ENCODE results near the gene B3GNT5.
"Not testable (repeated sequence)": the region's sequence is repeated elsewhere in the genome, so short reads cannot be mapped to it uniquely, and the experiment has no call there.

B3GNT5 gene, protein sequence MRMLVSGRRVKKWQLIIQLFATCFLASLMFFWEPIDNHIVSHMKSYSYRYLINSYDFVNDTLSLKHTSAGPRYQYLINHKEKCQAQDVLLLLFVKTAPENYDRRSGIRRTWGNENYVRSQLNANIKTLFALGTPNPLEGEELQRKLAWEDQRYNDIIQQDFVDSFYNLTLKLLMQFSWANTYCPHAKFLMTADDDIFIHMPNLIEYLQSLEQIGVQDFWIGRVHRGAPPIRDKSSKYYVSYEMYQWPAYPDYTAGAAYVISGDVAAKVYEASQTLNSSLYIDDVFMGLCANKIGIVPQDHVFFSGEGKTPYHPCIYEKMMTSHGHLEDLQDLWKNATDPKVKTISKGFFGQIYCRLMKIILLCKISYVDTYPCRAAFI

DNA sequence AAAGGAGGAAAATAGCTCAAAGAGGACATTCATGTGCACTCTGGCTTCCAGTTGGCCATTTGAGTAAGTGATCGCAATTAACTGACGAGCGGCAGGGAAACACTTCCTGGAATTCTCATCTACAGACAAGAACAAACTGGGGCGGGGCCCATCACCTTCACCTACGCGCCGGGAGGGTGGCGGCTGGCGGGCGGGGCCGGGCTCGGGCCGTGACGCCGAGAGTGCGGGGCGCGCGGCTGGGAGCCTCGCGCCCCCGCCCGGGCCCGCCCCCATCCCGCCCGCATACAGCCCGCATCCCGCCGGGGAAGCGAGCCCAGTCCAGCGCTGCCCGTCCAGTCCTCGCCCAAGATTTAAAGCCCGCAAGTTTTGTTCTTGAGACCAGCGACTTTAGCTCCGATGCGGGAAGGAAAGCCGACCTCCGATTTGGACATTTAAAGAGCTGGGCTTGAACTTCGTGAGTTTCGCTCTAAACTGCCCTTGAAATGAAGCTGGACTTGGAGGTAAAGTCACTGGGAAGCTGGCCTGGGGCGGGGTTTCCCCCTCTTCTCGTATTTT lies at the start of gene B3GNT5:
B3GNT5 (plus strand) TSS at position 281 of the 555 bp plus-strand sequence. CDS start 16,546 bp downstream, outside the sequence.
- DNase-seq = no peak

DNA sequence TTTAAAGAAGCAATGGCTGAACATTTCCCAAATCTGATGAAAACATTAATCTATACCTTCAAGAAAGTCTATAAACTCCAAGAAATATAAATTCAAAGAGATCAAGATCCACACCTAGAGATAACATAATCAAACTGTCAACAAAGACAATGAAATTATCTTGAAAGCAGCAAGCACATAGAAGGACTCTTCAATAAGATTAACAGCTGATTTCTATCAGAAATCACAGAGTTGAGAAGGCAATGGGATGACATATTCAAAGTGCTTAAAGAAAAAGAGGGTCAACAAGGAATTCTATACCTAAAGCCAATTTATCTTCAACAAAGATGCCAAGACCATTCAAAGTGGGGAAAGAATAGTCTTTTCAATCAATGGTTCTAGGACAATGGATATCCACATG lies 49.4 kb upstream of the B3GNT5 start:
- no peak for DNase-seq

DNA sequence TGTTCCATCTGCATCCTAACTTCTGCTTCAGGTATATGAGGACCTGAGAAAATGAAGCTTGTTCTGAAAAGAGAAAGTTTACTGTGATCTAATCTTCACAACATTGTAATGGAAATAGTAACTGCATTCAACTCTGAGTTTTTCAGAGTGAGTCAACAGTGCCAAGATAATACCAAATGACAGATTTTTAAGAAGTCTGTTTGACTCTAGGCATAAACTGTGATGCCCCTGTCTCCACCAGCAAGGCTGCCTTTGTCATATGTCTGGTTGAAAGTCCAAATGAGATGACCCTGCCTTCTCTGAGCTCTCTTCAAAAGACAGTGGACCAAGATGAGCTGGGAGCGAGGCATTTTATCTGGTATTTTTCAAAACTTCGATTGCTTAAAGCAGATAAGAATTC lies 44.8 kb upstream of the B3GNT5 start:
- no peak for DNase-seq

DNA sequence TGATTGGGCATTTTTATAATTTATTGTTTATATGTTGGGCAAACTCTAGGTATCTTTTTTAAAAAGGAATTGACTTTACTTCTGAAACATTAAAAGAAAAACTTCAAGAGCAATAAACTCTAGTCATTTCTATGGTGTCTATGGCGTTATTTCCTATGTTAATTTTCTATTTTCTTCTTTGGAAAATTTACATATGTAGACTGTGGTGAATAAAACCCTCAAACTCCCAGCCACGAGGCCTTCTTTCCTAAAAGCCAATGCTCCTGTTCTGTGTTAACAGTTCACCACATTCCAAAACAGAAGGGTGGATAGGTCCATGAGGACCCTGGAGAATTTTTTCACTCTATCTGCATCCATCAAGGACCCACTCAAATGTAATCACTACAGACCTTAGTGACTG lies 44.3 kb upstream of the B3GNT5 start:
- no peak for DNase-seq

DNA sequence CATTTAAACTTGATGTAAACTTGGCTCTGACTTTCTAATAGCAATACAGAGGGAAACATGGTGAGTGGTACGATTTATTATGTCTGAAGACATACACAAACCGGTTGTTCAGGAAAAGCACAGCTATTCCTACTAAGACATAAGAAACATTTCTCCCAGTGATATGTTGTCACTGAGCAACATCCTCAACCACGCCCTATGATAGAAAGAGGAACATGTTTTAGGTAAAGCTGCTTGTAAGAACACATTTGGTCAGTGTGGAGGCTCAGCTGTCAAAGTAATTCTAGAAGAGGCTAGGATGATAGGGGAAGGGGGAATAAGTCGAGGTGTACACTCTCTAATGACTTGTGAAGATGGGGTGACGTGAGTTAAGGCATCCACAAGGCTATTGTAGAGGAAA lies 42.7 kb upstream of the B3GNT5 start:
- DNase-seq = no peak

DNA sequence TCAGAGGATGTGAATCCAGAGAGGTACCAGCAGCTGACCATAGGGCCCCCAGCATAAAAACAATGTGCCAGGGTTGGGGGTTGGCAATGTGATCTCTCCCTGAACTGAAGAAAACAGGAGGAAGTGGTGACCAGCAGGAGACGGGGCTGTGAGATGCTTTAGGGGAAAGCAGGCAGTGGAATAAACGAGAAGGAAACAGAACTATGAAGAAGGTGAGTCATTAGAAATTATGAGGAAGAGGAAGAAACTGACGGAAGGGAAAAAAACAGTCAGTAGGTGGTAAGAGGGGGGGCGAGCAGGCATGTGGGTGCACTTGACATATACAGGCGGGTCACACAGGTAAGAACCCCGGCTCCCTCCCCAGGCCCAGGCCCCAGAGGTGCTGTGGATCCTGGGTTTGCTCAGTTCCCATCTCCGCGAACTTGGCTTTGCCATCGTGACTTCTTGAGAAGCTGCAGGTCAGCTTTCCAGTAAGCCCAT lies 42.2 kb upstream of the B3GNT5 start:
- peak; percentile 10 for DNase-seq

DNA sequence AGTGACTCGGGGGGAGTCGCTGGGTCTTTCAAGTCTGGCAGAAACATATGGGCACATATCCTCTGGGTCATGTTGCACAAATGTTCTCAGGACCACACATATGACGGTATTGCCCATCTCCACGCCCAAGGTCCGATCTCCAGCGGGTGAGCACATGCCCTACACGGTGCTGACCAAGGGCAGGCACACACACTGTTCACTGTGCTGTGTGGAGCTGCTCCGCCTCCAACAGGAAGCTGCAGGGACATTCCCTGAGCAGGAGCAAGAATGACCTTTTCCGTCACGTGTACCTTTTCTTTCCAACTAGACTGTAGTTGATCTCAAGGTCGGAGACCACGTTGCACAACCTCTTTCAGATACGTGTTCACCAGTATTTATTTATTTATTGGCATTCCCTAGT lies 41.7 kb upstream of the B3GNT5 start:
- no peak for DNase-seq

DNA sequence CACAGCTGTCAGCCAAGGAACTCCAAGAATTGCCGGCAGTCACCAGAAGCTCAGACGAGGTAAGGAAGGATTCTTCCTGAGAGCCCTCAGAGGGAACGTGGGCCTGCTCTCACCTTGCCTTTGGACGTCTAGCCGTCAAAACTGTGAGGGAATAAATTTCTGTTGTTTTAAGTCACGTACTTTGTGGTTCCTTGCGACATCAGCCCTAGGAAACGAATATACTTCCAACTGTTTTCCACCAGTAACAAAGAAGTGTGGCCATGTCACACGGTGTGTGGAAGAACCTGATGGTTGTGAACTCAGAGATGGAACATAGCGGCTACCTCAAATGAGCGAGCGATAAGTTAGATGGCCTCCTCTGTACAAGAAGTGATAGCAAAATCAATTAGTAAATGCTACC lies 41.0 kb upstream of the B3GNT5 start:
- DNase-seq = no peak

DNA sequence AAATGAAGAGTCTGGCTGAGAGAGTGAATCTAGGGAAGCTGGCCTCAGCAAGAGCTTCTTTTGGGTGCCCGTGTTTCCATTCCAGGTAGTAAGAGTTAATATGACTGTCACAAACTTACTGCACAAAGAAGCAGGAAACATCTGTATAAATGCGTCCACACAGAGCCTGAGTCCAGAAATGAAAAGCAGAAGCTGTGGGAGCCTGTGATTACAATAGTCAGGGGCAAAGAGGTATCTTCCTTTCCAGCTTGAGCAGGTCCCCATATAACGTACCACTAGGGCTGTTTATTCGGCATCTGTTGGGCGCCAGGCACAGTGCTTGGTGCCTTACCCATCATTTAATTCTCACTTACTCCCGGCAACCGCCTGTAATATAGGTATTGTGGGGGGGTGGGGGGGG lies 40.5 kb upstream of the B3GNT5 start:
- DNase-seq = peak; percentile 22

DNA sequence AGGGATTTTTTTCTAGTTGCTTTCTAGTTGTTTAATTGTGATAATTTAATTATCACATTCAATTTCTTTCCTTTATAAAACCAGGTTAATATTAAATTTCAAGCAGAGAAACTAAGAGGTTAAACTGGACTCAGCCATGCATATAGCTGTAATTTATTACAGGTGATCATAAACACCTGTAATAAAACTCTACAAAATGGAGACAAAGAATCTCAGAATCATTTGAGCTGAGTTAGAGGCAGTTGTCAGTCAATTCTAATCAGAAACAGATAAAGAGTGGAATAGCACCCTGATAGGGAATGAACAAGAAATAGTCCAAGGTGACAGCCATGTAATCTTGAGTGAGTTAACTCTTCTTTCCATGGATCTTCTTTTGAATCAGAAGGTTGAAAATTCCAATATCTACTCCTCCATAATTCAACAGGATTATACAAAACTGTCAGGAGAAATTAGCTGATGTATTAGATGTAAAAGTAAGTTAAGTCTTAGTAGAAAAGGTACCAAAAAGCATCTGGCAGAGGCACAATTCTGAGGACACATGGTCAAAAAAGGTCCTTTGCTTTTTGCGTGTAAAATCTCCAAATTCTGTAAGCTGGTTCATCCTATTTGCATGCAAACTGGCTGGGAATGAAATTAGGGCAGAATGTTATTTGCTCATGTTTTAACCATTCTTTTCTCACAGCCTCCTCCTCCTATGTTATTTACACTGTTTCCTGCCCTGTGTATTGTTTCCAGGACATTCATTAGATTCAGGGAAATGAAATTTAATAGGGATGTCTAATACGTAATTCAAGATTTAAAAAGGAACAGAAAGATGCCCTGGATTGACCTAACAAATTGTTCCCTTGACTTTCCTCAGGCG lies 39.4 kb upstream of the B3GNT5 start:
- no peak for DNase-seq

DNA sequence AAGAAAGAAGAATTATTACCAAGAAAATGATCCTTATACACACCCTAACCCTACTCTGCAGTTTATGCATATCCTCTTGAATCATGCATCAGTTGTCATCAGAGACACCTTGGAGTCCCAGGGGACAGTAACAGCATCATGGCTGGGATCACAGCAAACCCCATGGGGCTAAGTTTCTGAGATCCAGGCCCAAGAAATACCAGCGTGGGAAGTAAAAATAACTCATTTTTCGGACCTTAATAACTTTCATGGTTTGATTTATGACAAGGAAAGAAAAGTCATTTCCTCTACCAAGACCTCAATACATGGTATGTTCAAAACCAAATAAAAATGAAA lies 38.8 kb upstream of the B3GNT5 start:
- no peak for DNase-seq

DNA sequence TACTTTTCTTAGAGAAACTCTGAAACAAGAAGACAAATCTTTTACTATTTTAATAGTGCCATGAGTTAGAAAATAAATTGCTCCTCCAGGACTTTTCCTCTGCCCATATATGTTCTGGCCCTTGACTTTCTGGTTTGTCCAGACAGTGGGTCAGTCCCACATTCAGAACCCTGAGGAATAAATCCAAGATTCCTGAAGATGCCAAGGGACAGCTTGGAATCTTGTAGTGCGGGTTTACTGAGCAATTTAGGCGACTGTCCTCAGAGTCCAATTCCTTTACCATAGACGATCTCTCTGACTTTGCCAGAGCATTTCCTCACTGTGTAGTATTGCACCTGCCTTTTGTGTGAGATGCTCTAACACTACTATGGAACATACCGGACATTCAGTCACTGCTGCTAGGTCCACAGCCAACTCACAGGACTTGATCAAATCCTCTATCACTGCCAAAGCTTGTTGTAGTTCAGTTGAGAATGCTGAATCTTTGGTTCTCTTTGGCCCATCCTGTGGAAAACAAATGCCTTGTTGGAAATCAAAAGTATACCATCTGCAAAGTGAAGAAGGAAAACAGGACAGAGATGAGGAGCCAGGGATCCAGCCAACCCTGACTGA lies 37.4 kb upstream of the B3GNT5 start:
- no peak for DNase-seq

DNA sequence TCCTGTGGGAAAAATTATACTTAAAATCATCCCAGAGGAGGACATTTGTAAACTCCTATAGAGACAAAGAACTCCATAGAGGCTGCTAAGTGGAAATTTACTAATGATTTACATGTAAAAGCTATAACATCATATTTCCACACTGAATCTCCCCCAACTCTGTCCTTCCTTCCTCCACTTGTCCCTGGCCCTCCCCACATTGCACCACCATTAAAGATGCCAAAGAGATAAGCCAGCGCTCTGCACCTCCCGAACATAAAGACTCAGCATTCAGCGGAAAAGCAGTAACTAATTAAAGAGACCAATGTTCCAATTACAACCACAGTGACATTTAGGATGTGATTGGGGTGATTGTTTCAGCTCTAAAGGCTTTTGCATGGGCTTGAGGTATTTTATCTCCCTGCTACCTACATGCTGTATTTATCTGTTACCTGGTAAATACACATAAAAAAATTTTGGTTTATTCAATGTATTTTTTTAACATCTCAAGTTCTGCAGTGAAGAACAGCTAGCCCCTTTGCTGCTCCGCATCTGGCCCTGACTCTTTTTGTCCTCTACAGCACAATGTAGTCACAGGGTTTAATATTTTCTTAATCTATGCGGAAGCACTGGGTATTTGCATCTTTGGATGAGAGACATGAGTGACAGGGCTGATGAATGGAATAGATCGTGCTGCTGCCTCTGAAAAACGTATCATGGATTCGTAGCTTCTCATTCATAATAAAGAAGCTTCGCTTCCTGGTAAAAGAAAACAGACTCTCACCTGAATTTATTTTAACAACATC lies 35.3 kb upstream of the B3GNT5 start:
- DNase-seq = no peak

DNA sequence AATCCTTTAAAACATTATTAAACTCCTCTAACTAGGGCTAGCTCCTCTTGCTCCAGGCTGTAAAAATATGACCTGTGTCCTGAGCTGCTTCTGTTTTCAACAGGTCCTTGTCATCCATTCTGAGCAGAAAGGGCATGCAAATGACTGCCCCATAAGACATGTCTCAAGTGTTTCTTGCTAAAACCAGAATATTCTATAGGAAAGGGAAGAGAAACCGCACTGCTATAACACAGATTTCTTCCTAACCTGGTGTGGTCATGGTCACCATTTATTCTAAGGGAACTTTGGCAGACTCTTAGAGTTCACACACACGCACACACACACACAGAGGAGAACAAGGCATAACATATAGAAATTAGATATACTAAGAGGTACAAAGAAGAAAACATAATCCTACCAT lies 34.2 kb upstream of the B3GNT5 start:
- DNase-seq = peak; percentile 11

DNA sequence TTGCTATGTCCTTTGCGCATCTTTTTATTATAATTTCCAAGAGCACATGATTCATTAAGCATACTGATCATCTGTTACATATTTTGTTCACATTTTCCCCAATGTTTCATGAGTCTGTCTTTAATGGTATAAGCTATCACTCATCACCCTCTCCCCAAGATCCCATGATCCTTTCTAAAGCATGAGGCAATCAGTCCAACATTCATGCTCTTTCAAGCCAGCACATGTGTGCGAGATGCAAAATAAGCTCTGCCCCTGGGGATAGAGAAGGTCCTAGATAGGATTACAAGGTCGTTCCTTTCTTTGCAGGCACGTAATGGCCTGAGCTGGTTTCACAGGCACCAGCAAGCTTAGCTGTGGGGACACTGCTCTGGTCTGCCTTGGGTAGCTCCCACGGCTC lies 32.2 kb upstream of the B3GNT5 start:
- DNase-seq = no peak

DNA sequence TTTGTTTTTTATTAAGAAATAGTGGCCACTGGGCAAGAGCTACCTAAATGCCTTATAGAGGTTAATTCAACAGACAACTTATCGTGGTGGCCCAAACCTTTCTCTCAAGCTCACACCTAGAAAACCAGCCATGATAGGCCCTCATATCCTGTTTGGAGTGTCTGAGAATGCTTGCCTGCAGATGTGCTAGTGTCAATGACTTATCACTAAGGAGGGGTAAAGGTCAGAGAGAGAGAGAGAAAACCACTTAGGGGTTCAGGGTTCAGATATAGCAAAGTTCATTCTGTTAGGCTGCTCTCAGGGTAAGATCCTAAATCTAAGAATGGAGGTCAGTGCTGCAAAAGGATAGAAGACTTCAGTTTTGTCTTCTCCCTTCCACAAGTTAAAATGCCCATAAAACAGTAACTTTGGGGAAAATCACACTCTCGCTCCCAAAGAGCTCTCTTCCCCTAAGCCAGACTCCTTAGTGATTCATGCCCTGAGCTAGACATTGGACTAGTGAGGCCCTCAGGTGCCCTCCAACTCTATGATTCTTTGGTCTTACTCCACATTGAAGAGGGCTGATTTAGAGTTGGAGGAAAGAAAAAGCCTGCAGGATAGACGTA lies 30.3 kb upstream of the B3GNT5 start:
- DNase-seq = no peak

DNA sequence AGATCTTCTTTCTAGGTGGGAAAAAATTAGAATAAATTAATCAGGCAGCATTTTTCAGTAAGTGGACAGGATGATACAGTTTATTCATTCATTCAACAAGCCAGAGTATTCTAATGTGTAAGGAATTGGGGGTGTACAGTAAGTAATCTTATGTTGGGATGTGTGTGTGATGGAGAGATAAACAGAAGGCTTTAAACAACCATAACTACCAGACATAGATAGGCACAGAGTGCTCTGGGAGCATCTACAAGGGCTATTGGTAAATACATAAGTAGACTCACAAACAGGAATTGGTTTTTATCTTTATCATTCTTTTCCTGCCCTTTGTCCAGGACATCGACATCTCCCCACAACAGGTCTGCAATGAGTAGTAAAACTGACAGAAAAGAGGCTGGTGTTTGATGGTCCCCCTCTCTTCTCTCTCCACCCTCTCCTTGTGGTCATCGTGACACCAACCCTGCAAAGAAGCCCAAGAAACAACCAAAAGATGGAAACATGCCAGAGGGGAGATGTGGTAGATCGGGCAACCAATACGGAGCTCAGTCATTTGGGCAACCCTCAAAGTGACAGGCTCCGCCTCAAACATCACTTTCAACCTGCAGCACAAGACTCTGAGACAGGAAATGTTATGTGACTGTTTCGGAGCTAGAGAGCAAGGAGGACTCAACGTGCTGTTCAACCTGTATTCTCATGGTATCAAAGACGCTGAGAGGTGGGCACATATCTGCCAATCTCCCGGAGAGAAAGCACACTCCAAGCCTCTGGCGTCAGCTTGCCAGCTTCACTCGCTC lies 28.7 kb upstream of the B3GNT5 start:
- no peak for DNase-seq

DNA sequence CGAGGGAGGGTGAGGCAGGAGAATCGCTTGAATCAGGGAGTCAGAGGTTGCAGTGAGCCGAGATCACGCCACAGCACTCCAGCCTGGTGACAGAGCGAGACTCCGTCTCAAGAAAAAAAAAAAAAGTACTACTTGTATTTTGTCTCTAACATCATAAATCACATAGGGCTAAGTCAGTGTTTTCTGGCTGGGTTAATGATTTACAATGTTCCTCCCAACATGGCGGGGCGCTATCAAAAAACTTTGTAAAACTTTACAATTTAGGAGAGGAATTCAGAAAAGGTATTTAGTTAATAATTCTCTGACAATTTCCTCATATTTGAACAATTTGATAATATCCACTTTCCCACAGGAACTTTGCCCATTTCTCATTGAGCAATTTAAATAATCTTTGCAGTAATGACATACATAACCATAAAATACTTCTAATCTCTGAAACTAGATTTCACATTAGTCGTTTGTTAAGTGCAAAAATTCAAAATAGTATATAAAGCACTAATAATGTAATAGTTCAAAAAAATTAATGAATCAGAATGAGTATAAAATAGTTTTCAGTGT lies 26.6 kb upstream of the B3GNT5 start:
- DNase-seq = no peak

DNA sequence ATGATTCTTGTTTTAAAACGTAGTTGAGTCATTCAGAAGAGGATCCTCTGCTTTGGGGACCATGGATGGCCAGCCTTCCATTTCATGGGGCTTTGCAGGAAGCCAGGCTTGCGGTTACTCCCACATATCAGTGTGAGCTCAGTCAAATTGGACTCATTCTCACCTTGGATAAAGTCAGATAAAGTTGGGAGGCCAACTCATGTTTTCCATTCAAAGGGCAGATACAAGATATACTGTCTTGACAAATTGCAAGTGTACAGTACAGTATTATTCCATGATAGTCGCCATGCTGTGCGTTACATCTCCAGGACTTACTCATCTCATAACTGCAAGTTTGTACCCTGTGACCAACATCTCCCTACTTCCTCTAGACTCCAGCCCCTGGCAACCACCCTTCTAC lies 25.5 kb upstream of the B3GNT5 start:
- DNase-seq = no peak

DNA sequence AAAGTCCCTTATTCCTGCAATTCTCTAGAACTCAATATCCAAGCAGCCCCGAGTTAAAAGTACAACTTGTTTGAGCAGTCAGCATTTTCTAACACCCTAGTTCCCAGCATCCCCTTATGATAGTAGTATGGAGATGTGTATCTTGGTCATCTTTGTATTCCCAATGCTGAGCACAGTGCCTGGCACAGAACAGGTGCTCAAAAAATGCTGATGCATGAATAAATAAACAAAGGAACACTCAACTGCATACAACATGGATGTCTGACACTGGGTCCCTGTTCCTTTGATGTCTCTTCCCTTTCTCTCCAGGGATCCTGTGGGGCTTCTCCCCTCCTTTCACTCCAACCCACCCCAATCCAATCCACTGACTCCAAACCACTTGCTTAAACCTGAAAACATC lies 23.9 kb upstream of the B3GNT5 start:
- no peak for DNase-seq

DNA sequence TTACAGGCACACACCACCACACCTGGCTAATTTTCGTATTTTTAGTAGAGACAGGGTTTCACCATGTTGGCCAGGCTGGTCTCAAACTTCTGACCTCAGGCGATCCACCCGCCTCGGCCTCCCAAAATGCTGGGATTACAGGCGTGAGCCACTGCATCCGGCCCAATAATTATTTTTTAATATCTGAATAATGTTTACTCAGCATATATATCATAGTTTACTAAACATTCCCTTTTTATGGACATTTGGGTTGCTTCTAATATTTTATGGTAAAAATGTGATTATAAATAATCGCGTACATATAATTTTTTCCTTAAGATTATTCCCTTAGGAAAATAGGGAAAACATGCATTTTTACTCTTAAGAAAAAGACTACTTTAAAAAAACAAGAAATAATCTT lies 22.8 kb upstream of the B3GNT5 start:
- not testable (repeated sequence) for DNase-seq

Measured in CD4-positive, alpha-beta T cell treated with Interleukin-4 for 4 hours (primary cell).